Common myeloid progenitor, CD34-positive (primary cell): ENCODE data around the gene ACSBG1.

ENCODE experiments used
- CTCF ChIA-PET: fragments of 350-600 bp; sonication (Branson Sonifier 250); formaldehyde crosslinking; loops from one replicate; lab custom pipeline; 2021; ENCODE audit warnings: antibody characterized with exemption; lab: Charles Lee
- POLR2A ChIA-PET: fragments of 350-600 bp; sonication (Branson Sonifier 250); formaldehyde crosslinking; loops from one replicate; lab custom pipeline; 2021; ENCODE audit warnings: antibody characterized with exemption; lab: Charles Lee
- DNase-seq, 3 donors: peaks; one replicate each; pipeline versions ENCODE4 v3.0.0 to v3.0.0-alpha.2; 2013
- H3K27ac ChIP-seq, 2 experiments: 1 replicate in 1 of 2; 2 replicates in 1 of 2; pipeline ENCODE4 v1.7.0; 2013; ENCODE audit warnings: inconsistent platforms in 2 of 2, low read length in 2 of 2, mild to moderate bottlenecking in 2 of 2, low read depth in 1 of 2, moderate library complexity in 1 of 2; ENCODE audit not compliant: severe bottlenecking in 2 of 2, insufficient read depth in 1 of 2, poor library complexity in 1 of 2
- H3K27me3 ChIP-seq, 5 experiments: replicated peaks in 2 of 5; 1 replicate in 3 of 5; 2 replicates in 2 of 5; pipeline versions ENCODE4 v1.6.1 to v1.7.0; 2013; ENCODE audit warnings: low read length in 4 of 5, mild to moderate bottlenecking in 2 of 5, moderate library complexity in 2 of 5, inconsistent platforms in 1 of 5; ENCODE audit not compliant: insufficient read depth in 5 of 5, control insufficient read depth in 4 of 5
- H3K36me3 ChIP-seq, 4 experiments: 1 replicate in 2 of 4; 2 replicates in 2 of 4; pipeline versions ENCODE4 v1.6.1 to v1.7.0; 2013; ENCODE audit warnings: low read length in 3 of 4, control low read depth in 1 of 4, mild to moderate bottlenecking in 1 of 4; ENCODE audit not compliant: control insufficient read depth in 4 of 4, insufficient read depth in 4 of 4
- H3K4me1 ChIP-seq, 4 experiments: 1 replicate in 3 of 4; 2 replicates in 1 of 4; pipeline versions ENCODE4 v1.6.1 to v1.7.1; 2013; ENCODE audit warnings: low read length in 3 of 4, mild to moderate bottlenecking in 3 of 4, control low read depth in 1 of 4, inconsistent platforms in 1 of 4, moderate library complexity in 1 of 4; ENCODE audit not compliant: control insufficient read depth in 4 of 4, insufficient read depth in 4 of 4; ENCODE audit errors: control extremely low read depth in 1 of 4
- H3K4me3 ChIP-seq, 7 experiments: 1 replicate in 4 of 7; 2 replicates in 3 of 7; pipeline versions ENCODE4 v1.5.1 to v1.7.0; 2013; ENCODE audit warnings: mild to moderate bottlenecking in 7 of 7, low read length in 6 of 7, moderate library complexity in 6 of 7, inconsistent platforms in 2 of 7, low read depth in 2 of 7, control low read depth in 1 of 7; ENCODE audit not compliant: insufficient read depth in 4 of 7, control insufficient read depth in 1 of 7; ENCODE audit errors: extremely low read depth in 1 of 7
- H3K9me3 ChIP-seq, 5 experiments: 1 replicate in 4 of 5; 2 replicates in 1 of 5; pipeline versions ENCODE4 v1.6.1 to v1.7.1; 2013; ENCODE audit warnings: low read length in 4 of 5, mild to moderate bottlenecking in 2 of 5, inconsistent platforms in 1 of 5, low read depth in 1 of 5, moderate library complexity in 1 of 5; ENCODE audit not compliant: control insufficient read depth in 4 of 5, insufficient read depth in 2 of 5; ENCODE audit errors: control extremely low read depth in 1 of 5
- WGBS: methylation state at CpG from one replicate; pipeline ENCODE4 v1.1.5; 2013; ENCODE audit not compliant: insufficient coverage; 5-methylcytosine and 5-hydroxymethylcytosine counted together

Gene ACSBG1

DNA sequence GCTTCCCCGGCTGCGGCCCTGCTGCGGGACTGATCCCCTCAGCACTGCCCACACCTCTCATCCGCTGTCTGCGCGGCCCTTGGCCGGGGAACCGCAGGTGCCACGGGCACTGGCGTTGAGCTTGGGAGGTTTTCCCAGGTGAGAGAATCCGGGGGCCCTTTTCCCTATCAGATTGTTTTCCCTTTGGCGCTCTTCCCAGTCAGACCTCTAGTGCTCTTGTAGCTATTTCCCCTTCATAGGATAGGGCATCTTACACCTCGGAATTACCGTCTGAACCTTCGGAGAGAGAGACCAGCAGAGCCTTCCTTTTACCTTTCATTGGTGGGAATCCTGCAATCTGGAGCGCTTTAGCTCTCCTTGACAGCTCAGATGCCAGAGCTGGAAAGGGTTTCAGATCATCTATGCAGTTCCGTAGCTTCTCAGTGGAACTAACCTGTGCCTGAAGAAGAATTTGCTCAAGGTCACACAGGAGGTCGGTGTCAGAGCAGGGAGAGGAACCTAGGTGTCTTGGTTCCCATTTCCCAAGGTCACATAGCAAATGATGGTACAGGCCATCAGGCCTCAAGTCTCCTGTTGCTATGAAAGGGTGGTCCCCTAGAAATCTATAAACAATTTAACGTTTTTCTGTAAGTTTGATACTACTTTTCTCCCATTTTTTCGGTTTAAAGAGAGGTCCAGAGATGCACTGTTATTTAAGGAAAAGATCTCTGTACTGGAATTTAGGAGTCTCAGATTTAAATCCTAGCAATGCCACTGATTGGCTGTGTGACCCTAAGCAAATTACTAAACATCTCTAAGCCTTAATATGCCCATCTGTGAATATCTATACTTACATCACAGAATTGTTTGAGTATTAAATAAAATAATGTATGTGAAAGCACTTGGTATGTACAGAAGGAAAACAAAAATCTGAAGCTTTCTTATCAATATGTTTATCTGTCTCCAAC lies 84.3 kb downstream of the ACSBG1 start:
- POLR2A ChIA-PET, result interaction anchor here (0.6 kb wide), 1 partner anchor 9 kb away, joined by 3 read pairs; no protein-coding TSS in a partner anchor
- DNase-seq, result peak in 1 of 3 donors; percentile 16
- 18% methylated on average over 18 of the region's 20 CpGs for WGBS
- Histone ChIP-seq H3K4me3 (peak overlapping the region; percentile 60 to 94 (median 79)), H3K27ac (peak overlapping the region in 1 of 2 experiments; percentile 34), H3K4me1 (peaks cover 3 to 22% (median 15%) of the 10 kb centered on the region in 4 experiments), H3K27me3 (no peaks in the 10 kb centered on the region), H3K9me3 (no peaks in the 10 kb centered on the region), H3K36me3 (peaks cover 0 to 4% (median 0%) of the 10 kb centered on the region in 4 experiments)
- CTCF ChIA-PET, result interaction anchor here (0.8 to 1.0 kb wide), 3 partner anchors 19 to 45 kb away, joined by 3 to 5 read pairs (median 4); no protein-coding TSS in a partner anchor

DNA sequence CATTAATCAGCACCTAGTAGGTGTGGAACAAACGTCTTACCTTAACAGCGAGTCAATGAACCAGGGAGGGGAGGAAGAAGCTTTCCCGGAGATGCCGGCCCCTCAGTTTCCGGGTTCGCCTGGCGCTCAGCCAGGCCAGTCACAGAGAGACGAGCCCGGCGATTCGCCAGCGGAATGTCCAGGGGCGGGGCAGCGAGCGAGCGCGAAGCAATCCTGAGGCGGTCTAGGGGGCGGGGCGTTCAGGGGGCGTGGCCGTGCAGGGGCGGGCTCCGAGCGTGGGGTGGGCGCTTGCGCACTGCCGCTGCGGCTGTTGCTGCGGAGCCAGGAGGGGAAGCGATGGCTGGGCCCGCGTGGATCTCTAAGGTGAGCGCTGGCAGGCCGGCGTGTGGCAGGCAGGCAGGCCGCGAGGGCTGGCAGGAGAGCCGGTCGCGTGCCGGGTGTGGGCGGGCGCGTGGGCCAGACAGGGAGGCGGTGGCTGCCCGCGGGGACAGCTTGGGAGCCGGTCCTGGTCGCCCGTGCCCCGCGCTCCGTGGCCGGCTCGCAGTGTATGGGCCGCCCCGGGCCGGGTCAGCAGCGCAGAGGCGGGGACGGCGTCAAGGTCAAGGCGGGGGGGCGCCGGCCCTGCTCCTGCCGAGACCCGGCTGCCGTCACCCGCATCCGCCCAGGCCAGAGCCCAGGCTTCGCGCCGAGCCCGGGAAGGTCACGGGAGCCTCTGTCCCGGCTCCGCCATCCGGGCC lies 85.1 kb downstream of the ACSBG1 start, which contains the start of gene IDH3A:
IDH3A (plus strand) TSS at position 295 of the 737 bp plus-strand sequence; CDS start at position 337, 42 bp downstream.
- DNase-seq, result peak; percentile 94 to 97 (median 97)
- peaks cover 0 to 4% (median 0%) of the 10 kb centered on the region in 4 experiments for H3K36me3 ChIP-seq
- WGBS, result 0% methylated on average over 71 of the region's 79 CpGs
- H3K27ac ChIP-seq, result peak within 1 kb of the TSS in 1 of 2 experiments; percentile 77
- H3K9me3 ChIP-seq, result no peaks in the 10 kb centered on the region
- H3K27me3 ChIP-seq, result no peaks in the 10 kb centered on the region
- ChIA-PET POLR2A (interaction anchor here (0.6 to 0.7 kb wide), 2 partner anchors 10 to 114 kb away, joined by 3 to 6 read pairs; no protein-coding TSS in a partner anchor), CTCF (interaction anchor here (0.8 to 1.7 kb wide), 3 partner anchors 22 to 46 kb away, joined by 3 to 5 read pairs (median 3); no protein-coding TSS in a partner anchor)
- H3K4me3 ChIP-seq, result peak within 1 kb of the TSS; percentile 64 to 94 (median 79)
- peaks cover 3 to 19% (median 15%) of the 10 kb centered on the region in 4 experiments for H3K4me1 ChIP-seq

DNA sequence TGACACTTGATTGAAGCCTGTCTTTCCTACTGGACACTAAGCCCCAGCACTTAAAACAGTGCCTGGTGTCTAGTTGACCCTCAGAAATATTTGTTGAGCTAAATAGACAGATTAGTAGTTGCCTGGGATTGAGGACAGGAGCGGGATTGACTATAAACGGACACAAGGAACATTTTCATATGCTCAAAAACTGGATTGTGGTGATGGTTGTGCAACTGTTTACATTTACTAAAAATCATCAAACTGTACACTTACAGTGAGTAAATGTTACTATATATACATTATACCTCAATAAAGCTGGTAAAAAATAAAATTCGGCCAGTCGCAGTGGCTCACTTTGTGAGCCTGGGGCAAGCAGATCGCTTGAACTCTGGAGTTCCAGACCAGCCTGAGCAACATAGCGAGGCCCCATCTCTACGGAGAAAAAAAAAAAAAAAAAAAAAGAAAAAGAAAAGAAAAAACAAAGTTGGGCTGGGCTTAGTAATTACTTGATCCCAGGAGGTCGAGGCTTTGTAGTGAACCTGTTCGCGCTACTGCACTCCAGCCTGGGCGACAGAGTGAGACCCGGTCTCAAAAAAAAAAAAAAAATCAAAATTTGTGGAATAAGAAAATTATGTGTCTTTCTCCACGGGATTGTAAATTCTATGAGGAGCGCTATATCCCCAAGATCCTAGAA lies 85.8 kb downstream of the ACSBG1 start:
- no peak for DNase-seq
- Histone ChIP-seq H3K9me3 (no peaks in the 10 kb centered on the region), H3K27ac (peak overlapping the region in 1 of 2 experiments; percentile 77), H3K36me3 (peaks cover 0 to 4% (median 0%) of the 10 kb centered on the region in 4 experiments), H3K4me1 (peaks cover 3 to 19% (median 15%) of the 10 kb centered on the region in 4 experiments), H3K27me3 (no peaks in the 10 kb centered on the region), H3K4me3 (peak overlapping the region; percentile 19 to 94 (median 79))
- POLR2A ChIA-PET, result interaction anchor here (0.7 kb wide), 1 partner anchor 115 kb away, joined by 6 read pairs; no protein-coding TSS in a partner anchor
- CTCF ChIA-PET, result interaction anchor here (1.0 to 1.8 kb wide), 5 partner anchors 9 to 92 kb away, joined by 3 to 6 read pairs (median 4); no protein-coding TSS in a partner anchor
- WGBS, result 6% methylated on average over 7 of the region's 14 CpGs

DNA sequence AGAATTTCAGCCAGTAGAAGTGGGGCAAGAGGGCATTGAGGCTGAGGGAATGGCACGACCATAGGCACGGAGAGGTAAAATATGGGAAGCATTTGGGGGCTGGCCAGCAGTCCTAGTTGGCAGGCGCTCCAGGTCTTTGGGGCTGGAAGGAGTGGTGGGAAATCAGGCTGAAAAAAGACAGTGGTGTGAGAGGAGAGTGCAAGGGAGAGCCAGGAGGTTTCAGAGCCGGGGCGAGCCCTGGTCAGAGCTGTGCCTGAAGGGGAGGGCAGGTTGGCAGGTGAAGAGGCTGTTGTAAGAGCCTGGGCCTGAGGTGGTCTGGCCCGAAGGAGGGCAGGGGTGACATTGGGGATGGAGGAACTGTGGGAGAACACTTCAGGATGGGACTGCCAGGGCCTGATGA lies 86.8 kb downstream of the ACSBG1 start:
- Histone ChIP-seq H3K9me3 (no peaks in the 10 kb centered on the region), H3K27ac (no peak overlapping the region), H3K27me3 (no peaks in the 10 kb centered on the region), H3K4me3 (no peak overlapping the region), H3K4me1 (peaks cover 3 to 19% (median 15%) of the 10 kb centered on the region in 4 experiments), H3K36me3 (no peaks in the 10 kb centered on the region)
- no peak for DNase-seq
- WGBS, result 95% methylated on average over 6 of the region's 6 CpGs
- CTCF ChIA-PET, result interaction anchor here (0.9 to 1.8 kb wide), 6 partner anchors 8 to 93 kb away, joined by 3 to 6 read pairs (median 4); no protein-coding TSS in a partner anchor
- POLR2A ChIA-PET, result no interaction called here

DNA sequence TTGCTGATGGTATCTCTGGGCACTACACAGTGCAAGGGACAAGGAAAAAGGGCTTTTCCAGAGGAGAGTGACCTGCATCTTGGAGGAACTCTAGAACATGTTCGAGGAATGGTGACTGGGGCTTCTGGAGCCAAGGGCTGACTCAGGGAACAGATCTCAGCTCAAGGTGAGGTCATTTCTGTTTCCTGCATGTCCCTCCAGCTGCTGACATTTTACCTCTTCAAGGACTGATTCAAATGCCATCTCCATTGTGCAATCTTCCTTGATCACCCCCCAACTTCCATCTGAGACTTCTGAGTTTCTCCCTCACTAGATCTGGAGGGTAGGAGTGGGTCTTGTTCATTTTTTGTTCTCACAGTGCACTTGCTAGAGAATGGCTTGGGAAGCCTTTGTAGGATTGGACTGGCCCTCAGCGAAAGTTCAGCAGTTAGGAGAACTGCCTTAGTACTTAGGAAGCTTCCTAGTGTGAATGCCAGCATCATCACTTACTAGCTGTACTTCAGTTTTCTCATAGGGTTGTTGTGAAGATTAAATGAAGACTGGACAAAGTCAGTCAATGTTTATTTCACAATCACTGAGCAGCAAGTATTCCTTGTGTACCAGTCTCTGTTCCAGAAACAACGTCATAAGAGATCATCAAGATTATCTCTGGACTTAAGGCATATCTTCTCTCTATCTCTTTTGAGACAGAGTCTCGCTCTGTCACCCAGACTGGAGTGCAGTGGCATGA lies 87.8 kb downstream of the ACSBG1 start:
- Histone ChIP-seq H3K27me3 (no peaks in the 10 kb centered on the region), H3K9me3 (no peaks in the 10 kb centered on the region), H3K36me3 (no peaks in the 10 kb centered on the region), H3K27ac (no peak overlapping the region), H3K4me1 (peaks cover 3 to 19% (median 15%) of the 10 kb centered on the region in 4 experiments), H3K4me3 (no peak overlapping the region)
- 100% methylated on average over 3 of the region's 4 CpGs for WGBS
- no peak for DNase-seq
- CTCF ChIA-PET, result interaction anchor here (0.9 to 1.8 kb wide), 5 partner anchors 9 to 94 kb away, joined by 3 to 6 read pairs (median 3); no protein-coding TSS in a partner anchor
- POLR2A ChIA-PET, result no interaction called here

DNA sequence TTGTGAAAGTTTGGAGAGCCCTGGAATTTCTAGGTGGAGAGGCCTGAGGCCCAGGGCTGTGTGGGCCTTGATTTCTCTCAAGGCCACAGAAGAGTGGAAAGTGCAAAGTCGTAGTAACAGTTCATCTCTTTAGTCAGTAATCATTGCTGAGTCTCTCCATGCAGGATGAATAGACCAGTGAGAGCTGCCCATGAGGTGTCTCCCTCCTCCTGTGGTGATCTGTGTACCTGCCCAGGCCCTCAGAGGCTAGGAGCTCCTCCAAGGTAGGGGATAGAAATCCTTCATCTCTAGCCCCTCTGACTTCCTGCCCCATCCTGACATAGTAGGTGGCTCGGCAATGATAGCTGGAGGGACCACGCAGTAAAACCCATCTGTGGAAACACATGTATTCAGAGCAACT lies 92.0 kb downstream of the ACSBG1 start:
- CTCF ChIA-PET, result no interaction called here

More for the DNA sequence above, 92.0 kb downstream of the ACSBG1 start:
- DNase-seq, result no peak
- no peaks in the 10 kb centered on the region for H3K4me1 ChIP-seq
- no peaks in the 10 kb centered on the region for H3K27me3 ChIP-seq
- no peak overlapping the region for H3K27ac ChIP-seq
- POLR2A ChIA-PET, result interaction anchor here (1.1 kb wide), 1 partner anchor 54 kb away, joined by 3 read pairs; no protein-coding TSS in a partner anchor
- H3K9me3 ChIP-seq, result no peaks in the 10 kb centered on the region
- WGBS, result 97% methylated on average over 3 of the region's 3 CpGs
- H3K36me3 ChIP-seq, result no peaks in the 10 kb centered on the region
- H3K4me3 ChIP-seq, result no peak overlapping the region
